Measurements from ENCODE around the gene ZCCHC7. TPM values are rescaled to one million over a fixed set of nuclear protein-coding genes. Genes with fewer than 3 reads are reported as not detected.

ZCCHC7 gene
- total RNA-seq, 1 donor = 32.6 TPM

- no peaks in the 10 kb centered on the region for H4K20me1 ChIP-seq (ENCODE audit: insufficient read depth, low read length)
- H3K27ac ChIP-seq (ENCODE audit: low read depth, low read length) = no peak overlapping the region
- no peaks in the 10 kb centered on the region for H3K79me2 ChIP-seq (ENCODE audit: insufficient read depth, low read length)
- no peak overlapping the region for H3K4me3 ChIP-seq (ENCODE audit: insufficient read depth, low read length)
- H3K27me3 ChIP-seq (ENCODE audit: insufficient read depth, low read length) = no peaks in the 10 kb centered on the region
- no peaks in the 10 kb centered on the region for H3K4me1 ChIP-seq (ENCODE audit: insufficient read depth, low read length)
- H3K4me2 ChIP-seq (ENCODE audit: insufficient read depth, low read length) = no peak overlapping the region
- no peak for DNase-seq (ENCODE audit: insufficient read length, low spot score, missing footprints)
- H3K36me3 ChIP-seq (ENCODE audit: insufficient read depth, low read length) = no peaks in the 10 kb centered on the region
- no peaks in the 10 kb centered on the region for H3K9me3 ChIP-seq (ENCODE audit: low read depth, low read length)
- TF ChIP-seq CTCF (IDR thresholded peaks at IDR 0.05; ENCODE audit: extremely low read depth, low read depth, low read length) = no peak
- H2AFZ ChIP-seq (ENCODE audit: low read length) = no peak overlapping the region
Measured at GRCh38 chr9:37325778-37326177, 205.4 kb downstream of the ZCCHC7 start.

- Histone ChIP-seq H3K9me3 (ENCODE audit: low read depth, low read length) (no peaks in the 10 kb centered on the region), H3K27me3 (ENCODE audit: insufficient read depth, low read length) (no peaks in the 10 kb centered on the region), H3K4me3 (ENCODE audit: insufficient read depth, low read length) (no peak overlapping the region), H3K4me2 (ENCODE audit: insufficient read depth, low read length) (no peak overlapping the region), H2AFZ (ENCODE audit: low read length) (no peak overlapping the region), H3K36me3 (ENCODE audit: insufficient read depth, low read length) (no peaks in the 10 kb centered on the region), H3K79me2 (ENCODE audit: insufficient read depth, low read length) (no peaks in the 10 kb centered on the region), H4K20me1 (ENCODE audit: insufficient read depth, low read length) (no peaks in the 10 kb centered on the region), H3K27ac (ENCODE audit: low read depth, low read length) (no peak overlapping the region), H3K4me1 (ENCODE audit: insufficient read depth, low read length) (no peaks in the 10 kb centered on the region)
- TF ChIP-seq CTCF (IDR thresholded peaks at IDR 0.05; ENCODE audit: extremely low read depth, low read depth, low read length) = no peak
- DNase-seq (ENCODE audit: insufficient read length, low spot score, missing footprints) = no peak
Measured at GRCh38 chr9:37327553-37327952, 207.2 kb downstream of the ZCCHC7 start.

- Histone ChIP-seq H2AFZ (ENCODE audit: low read length) (no peak overlapping the region), H3K36me3 (ENCODE audit: insufficient read depth, low read length) (no peaks in the 10 kb centered on the region), H3K9me3 (ENCODE audit: low read depth, low read length) (no peaks in the 10 kb centered on the region), H3K27ac (ENCODE audit: low read depth, low read length) (no peak overlapping the region), H3K4me2 (ENCODE audit: insufficient read depth, low read length) (no peak overlapping the region), H4K20me1 (ENCODE audit: insufficient read depth, low read length) (no peaks in the 10 kb centered on the region), H3K27me3 (ENCODE audit: insufficient read depth, low read length) (no peaks in the 10 kb centered on the region), H3K4me1 (ENCODE audit: insufficient read depth, low read length) (no peaks in the 10 kb centered on the region), H3K79me2 (ENCODE audit: insufficient read depth, low read length) (no peaks in the 10 kb centered on the region), H3K4me3 (ENCODE audit: insufficient read depth, low read length) (no peak overlapping the region)
- TF ChIP-seq CTCF (IDR thresholded peaks at IDR 0.05; ENCODE audit: extremely low read depth, low read depth, low read length) = no peak
- no peak for DNase-seq (ENCODE audit: insufficient read length, low spot score, missing footprints)
Measured at GRCh38 chr9:37328556-37329227, 208.3 kb downstream of the ZCCHC7 start.

- Histone ChIP-seq H3K27ac (ENCODE audit: low read depth, low read length) (no peak overlapping the region), H3K4me1 (ENCODE audit: insufficient read depth, low read length) (no peaks in the 10 kb centered on the region), H3K36me3 (ENCODE audit: insufficient read depth, low read length) (no peaks in the 10 kb centered on the region), H3K79me2 (ENCODE audit: insufficient read depth, low read length) (no peaks in the 10 kb centered on the region), H3K4me2 (ENCODE audit: insufficient read depth, low read length) (no peak overlapping the region), H2AFZ (ENCODE audit: low read length) (no peak overlapping the region), H3K4me3 (ENCODE audit: insufficient read depth, low read length) (no peak overlapping the region), H3K9me3 (ENCODE audit: low read depth, low read length) (no peaks in the 10 kb centered on the region), H4K20me1 (ENCODE audit: insufficient read depth, low read length) (no peaks in the 10 kb centered on the region), H3K27me3 (ENCODE audit: insufficient read depth, low read length) (no peaks in the 10 kb centered on the region)
- no peak for DNase-seq (ENCODE audit: insufficient read length, low spot score, missing footprints)
- TF ChIP-seq CTCF (IDR thresholded peaks at IDR 0.05; ENCODE audit: extremely low read depth, low read depth, low read length) = peak; percentile 58
Measured at GRCh38 chr9:37329576-37329975, 209.2 kb downstream of the ZCCHC7 start.
